ENCODE results near the gene USP37. TPM values are rescaled to one million over a fixed set of nuclear protein-coding genes. Genes with fewer than 3 reads are reported as not detected.

The USP37 gene
- total RNA-seq, 4 donors from 2014 or later, result 6.7 to 15.0 (median 8.5) TPM

DNA sequence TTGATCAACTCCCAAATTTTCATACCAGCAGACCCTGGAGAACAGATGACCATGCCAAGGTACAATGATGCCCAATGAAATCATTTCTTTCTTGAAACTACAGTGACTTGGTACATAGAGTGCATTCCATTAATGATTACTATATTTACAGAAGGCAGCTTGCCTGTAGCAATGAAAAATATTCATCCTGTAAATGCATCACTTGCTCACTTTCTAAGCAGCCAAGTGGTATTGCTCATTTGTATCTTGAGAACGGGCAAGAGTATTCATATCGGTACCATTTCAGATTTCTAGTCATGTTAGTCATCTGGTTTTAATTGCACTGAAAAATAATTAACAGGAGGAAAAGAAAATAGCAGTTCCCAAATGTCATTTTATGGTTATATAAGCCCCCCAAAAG lies 89.6 kb downstream of the USP37 start:
- Histone ChIP-seq H3K9me3 (no peaks in the 10 kb centered on the region), H3K4me1 (peaks cover 0 to 32% (median 22%) of the 10 kb centered on the region in 4 donors), H3K27me3 (no peaks in the 10 kb centered on the region), H3K4me3 (no peak overlapping the region), H3K27ac (replicated peaks in 1 of 4) (no peak overlapping the region), H3K36me3 (peaks cover 0 to 57% (median 29%) of the 10 kb centered on the region in 4 donors)
- no peak for TF ChIP-seq POLR2A (IDR thresholded peaks at IDR 0.05; ENCODE audit: low read depth)
- no peak for TF ChIP-seq POLR2AphosphoS5 (IDR thresholded peaks at IDR 0.05)
- TF ChIP-seq, protein P1, sequence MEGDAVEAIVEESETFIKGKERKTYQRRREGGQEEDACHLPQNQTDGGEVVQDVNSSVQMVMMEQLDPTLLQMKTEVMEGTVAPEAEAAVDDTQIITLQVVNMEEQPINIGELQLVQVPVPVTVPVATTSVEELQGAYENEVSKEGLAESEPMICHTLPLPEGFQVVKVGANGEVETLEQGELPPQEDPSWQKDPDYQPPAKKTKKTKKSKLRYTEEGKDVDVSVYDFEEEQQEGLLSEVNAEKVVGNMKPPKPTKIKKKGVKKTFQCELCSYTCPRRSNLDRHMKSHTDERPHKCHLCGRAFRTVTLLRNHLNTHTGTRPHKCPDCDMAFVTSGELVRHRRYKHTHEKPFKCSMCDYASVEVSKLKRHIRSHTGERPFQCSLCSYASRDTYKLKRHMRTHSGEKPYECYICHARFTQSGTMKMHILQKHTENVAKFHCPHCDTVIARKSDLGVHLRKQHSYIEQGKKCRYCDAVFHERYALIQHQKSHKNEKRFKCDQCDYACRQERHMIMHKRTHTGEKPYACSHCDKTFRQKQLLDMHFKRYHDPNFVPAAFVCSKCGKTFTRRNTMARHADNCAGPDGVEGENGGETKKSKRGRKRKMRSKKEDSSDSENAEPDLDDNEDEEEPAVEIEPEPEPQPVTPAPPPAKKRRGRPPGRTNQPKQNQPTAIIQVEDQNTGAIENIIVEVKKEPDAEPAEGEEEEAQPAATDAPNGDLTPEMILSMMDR (IDR thresholded peaks at IDR 0.05), result no peak
- no peak for TF ChIP-seq EP300 (IDR thresholded peaks at IDR 0.05)
- intact Hi-C loops (cut with DNase I), result loop anchor here (10.0 kb wide), 1 partner anchor 294 kb away; no protein-coding TSS in a partner anchor
- 85% methylated on average over 2 of the region's 2 CpGs for WGBS
- DNase-seq (ENCODE audit: extremely low spot score), result no peak

DNA sequence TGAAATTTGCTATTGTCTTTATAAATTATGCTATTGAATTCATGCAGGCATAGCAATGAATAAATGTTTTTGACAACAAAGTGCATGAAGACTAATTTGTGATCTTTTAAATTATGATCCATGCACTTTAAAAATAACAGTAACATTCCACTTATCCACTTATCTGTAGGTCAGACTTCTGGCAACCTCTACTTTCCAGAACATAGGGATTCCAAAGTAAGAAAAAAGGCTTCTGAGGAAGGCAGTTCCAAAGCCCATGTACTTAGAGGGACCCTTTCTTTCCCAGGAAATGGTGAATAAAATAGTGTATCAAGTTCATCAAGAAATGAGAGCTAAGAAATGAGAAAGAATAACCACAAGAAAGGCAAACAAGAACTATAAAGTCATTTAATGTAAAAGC lies 90.9 kb downstream of the USP37 start:
- H3K27ac ChIP-seq (replicated peaks in 1 of 4), result peak overlapping the region; percentile 66 to 74 (median 72)
- peaks cover 0 to 32% (median 22%) of the 10 kb centered on the region in 4 donors for H3K4me1 ChIP-seq
- TF ChIP-seq POLR2AphosphoS5 (IDR thresholded peaks at IDR 0.05), result no peak
- no peak for TF ChIP-seq POLR2A (IDR thresholded peaks at IDR 0.05; ENCODE audit: low read depth)
- TF ChIP-seq, protein P1 (IDR thresholded peaks at IDR 0.05), result no peak
- TF ChIP-seq EP300 (IDR thresholded peaks at IDR 0.05), result no peak
- DNase-seq (ENCODE audit: extremely low spot score), result no peak
- intact Hi-C loops (cut with DNase I), result loop anchor here (10.0 kb wide), 1 partner anchor 292 kb away; no protein-coding TSS in a partner anchor
- H3K36me3 ChIP-seq, result peaks cover 0 to 65% (median 33%) of the 10 kb centered on the region in 4 donors
- no peaks in the 10 kb centered on the region for H3K9me3 ChIP-seq
- H3K27me3 ChIP-seq, result no peaks in the 10 kb centered on the region
- no peak overlapping the region for H3K4me3 ChIP-seq

DNA sequence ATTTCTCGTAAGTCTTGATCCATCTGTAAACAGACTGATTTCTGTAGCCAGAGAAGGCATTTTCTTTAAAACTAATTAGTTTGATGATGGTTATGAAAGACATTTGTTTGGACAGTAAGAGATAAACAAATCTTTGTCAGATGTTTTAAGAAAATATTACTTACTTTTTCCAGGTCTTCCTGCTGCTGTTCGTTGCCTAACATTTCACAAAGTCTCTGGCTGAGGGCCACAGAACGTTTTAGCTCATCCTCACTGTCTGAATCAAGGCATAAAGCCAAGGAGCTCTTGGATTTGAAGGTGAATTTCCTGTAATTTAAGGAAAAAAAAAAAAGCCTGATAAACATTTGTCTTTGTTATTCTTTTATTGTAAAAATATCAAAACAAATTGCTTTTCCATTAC lies 91.5 kb downstream of the USP37 start:
- peak overlapping the region; percentile 0 to 36 (median 22) for H3K4me3 ChIP-seq
- H3K36me3 ChIP-seq, result peaks cover 0 to 65% (median 30%) of the 10 kb centered on the region in 4 donors
- H3K9me3 ChIP-seq, result no peaks in the 10 kb centered on the region
- no peaks in the 10 kb centered on the region for H3K27me3 ChIP-seq
- TF ChIP-seq POLR2A (IDR thresholded peaks at IDR 0.05; ENCODE audit: low read depth), result no peak
- peak; percentile 27 to 58 for TF ChIP-seq POLR2AphosphoS5 (IDR thresholded peaks at IDR 0.05)
- DNase-seq (ENCODE audit: extremely low spot score), result no peak
- peak overlapping the region; percentile 66 to 74 (median 72) for H3K27ac ChIP-seq (replicated peaks in 1 of 4)
- peaks cover 0 to 32% (median 22%) of the 10 kb centered on the region in 4 donors for H3K4me1 ChIP-seq
- WGBS, result 26% methylated on average over 3 of the region's 3 CpGs
- intact Hi-C loops (cut with DNase I), result loop anchor here (10.0 kb wide), 1 partner anchor 292 kb away; no protein-coding TSS in a partner anchor

DNA sequence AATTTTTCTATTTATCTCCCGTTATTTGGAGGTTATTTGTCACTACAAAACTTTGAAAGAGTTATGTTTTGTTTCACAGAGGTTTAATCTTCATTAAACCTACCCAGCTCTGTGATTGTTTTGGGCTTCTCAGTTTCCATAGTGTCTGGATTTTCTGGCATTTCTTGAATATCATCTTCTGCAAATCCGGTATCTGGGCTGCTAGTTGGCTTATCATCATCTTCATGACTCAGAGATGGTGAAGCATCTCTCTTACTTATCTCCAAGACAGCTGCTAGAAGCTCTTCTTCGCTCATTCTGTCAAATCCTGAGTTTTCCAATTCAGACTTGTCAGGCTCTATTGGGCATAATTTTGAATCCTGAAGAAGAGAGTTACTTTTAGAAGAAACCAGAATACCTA lies 93.6 kb downstream of the USP37 start:
- Histone ChIP-seq H3K4me1 (peaks cover 0 to 32% (median 22%) of the 10 kb centered on the region in 4 donors), H3K36me3 (peaks cover 0 to 57% (median 23%) of the 10 kb centered on the region in 4 donors), H3K27me3 (no peaks in the 10 kb centered on the region), H3K4me3 (no peak overlapping the region), H3K9me3 (no peaks in the 10 kb centered on the region), H3K27ac (replicated peaks in 1 of 4) (no peak overlapping the region)
- DNase-seq (ENCODE audit: extremely low spot score), result no peak
- 72% methylated on average over 3 of the region's 3 CpGs for WGBS
- TF ChIP-seq POLR2AphosphoS5 (IDR thresholded peaks at IDR 0.05) (no peak), EP300 (IDR thresholded peaks at IDR 0.05) (no peak), POLR2A (IDR thresholded peaks at IDR 0.05; ENCODE audit: low read depth) (no peak)
- TF ChIP-seq, protein P1 (IDR thresholded peaks at IDR 0.05), result no peak
- intact Hi-C loops (cut with DNase I), result loop anchor here (10.0 kb wide), 1 partner anchor 290 kb away; no protein-coding TSS in a partner anchor

DNA sequence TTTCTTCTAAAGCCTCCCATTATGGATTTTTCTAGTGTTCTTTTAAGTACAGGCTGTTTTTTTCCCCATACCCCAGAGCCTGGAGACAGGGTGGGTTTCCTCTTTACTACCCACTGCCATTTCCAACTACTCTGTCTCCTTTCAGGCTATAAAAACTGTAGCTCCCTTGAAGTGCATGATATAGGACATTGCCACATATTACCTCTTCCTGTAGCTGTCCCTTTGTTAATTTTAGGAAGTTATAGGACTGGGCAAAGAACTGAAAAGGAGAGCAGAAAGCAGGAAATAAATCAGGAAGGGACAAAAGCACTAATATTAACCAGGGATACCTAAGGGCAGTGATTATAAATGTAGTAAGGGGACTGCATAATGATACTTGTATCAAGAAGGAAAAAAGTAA lies 95.2 kb downstream of the USP37 start:
- TF ChIP-seq, protein P1 (IDR thresholded peaks at IDR 0.05), result no peak
- TF ChIP-seq POLR2AphosphoS5 (IDR thresholded peaks at IDR 0.05) (no peak), POLR2A (IDR thresholded peaks at IDR 0.05; ENCODE audit: low read depth) (no peak), EP300 (IDR thresholded peaks at IDR 0.05) (no peak)
- intact Hi-C loops (cut with DNase I), result loop anchor here (10.0 kb wide), 1 partner anchor 288 kb away; no protein-coding TSS in a partner anchor
- no peaks in the 10 kb centered on the region for H3K9me3 ChIP-seq
- no peak overlapping the region for H3K27ac ChIP-seq (replicated peaks in 1 of 4)
- H3K4me1 ChIP-seq, result peaks cover 0 to 28% (median 19%) of the 10 kb centered on the region in 4 donors
- no peak for DNase-seq (ENCODE audit: extremely low spot score)
- peaks cover 0 to 58% (median 22%) of the 10 kb centered on the region in 4 donors for H3K36me3 ChIP-seq
- no peaks in the 10 kb centered on the region for H3K27me3 ChIP-seq
- H3K4me3 ChIP-seq, result no peak overlapping the region

All from esophagus muscularis mucosa (tissue), 4 donors.